ENCODE measurements around the gene TTYH1.
"Not testable (repeated sequence)": the region's sequence is repeated elsewhere in the genome, so short reads cannot be mapped to it uniquely, and the experiment has no call there.

The TTYH1 gene

DNA sequence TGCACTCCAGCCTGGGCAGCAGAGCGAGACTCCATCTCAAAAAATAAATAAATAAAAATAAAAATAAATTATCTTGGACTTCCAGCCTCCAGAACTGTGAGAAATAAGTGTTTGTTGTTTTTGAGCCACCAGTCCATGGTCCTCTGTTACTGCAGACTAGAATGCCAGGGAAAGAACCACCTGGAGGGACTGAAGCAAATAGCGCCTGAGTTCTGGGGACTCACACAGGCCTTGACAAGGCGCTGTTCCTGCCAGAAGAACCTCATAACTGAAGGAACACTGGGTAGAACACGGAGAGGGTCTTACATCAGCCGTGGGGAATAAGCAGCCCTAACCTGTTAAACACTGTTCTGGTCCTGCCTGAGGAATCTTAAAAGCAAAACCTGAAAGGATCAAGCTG lies 25.4 kb downstream of the TTYH1 start:
- no peak for DNase-seq (ENCODE audit: low spot score)

DNA sequence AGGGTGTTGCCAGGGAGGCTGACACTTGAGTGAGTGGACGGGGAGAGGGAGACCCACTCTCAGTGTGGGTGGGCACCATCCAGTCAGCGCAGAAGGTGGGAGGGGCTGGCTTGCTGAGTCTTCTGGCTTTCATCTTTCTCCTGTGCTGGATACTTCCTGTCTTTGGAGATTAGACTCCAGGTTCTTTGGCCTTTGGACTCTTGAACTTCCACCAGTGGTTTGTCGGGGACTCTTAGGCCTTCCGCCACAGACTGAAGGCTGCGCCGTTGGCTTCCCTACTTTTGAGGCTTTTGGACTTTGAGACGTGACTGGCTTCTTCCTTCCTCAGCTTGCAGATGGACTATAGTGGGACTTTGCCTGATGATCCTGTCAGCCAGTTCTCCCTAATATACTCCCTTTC lies 29.5 kb downstream of the TTYH1 start:
- DNase-seq (ENCODE audit: low spot score): no peak

DNA sequence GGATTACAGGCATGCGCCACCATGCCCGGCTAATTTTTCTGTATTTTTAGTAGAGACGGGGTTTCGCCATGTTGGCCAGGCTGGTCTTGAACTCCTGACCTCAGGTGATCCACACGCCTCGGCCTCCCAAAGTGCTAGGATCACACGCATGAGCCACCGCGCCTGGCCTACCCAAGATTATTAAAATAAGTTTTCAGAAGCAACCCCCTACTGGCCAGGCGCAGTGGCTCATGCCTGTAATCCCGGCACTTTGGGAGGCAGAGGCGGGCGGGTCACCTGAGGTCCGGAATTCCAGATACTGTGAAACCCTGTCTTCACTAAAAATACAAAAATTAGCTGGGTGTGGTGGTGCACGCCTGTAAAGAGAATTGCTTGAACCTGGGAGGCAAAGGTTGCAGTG lies 31.1 kb downstream of the TTYH1 start:
- not testable (repeated sequence) for DNase-seq (ENCODE audit: low spot score)

DNA sequence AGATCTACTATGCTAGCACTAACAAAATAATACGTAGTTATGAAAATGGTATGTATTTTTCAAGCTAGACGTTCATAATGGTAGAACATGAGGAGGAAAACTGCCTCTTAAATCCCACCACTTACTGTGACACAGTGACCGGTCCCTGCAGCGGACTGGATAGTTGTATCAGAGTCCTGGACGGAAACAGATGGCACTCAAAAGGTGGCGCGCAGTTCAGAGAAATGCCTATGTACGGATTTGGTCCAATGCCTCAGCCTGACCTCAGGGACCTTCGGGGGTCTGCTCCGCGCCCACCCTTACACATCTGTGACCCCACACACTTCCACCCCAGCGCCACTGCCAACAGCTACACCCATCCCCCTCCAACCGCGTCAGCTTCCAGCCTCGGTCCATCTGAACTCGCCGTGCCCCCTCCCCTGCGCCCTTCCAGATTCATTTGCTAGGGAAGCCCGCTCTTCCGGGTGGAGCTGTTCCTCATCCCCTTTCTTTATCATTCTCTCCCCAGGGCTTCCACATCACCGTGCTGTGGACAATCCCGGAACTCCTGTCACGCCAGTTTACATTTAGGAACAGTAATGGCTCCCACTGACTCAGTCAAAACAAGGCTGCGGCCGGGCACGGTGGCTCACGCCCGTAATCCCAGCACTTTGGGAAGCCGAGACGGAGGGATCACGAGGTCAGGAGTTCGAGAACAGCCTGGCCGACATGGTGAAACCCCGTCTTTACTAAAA lies 32.9 kb downstream of the TTYH1 start:
- peak; percentile 50 for DNase-seq (ENCODE audit: low spot score)

DNA sequence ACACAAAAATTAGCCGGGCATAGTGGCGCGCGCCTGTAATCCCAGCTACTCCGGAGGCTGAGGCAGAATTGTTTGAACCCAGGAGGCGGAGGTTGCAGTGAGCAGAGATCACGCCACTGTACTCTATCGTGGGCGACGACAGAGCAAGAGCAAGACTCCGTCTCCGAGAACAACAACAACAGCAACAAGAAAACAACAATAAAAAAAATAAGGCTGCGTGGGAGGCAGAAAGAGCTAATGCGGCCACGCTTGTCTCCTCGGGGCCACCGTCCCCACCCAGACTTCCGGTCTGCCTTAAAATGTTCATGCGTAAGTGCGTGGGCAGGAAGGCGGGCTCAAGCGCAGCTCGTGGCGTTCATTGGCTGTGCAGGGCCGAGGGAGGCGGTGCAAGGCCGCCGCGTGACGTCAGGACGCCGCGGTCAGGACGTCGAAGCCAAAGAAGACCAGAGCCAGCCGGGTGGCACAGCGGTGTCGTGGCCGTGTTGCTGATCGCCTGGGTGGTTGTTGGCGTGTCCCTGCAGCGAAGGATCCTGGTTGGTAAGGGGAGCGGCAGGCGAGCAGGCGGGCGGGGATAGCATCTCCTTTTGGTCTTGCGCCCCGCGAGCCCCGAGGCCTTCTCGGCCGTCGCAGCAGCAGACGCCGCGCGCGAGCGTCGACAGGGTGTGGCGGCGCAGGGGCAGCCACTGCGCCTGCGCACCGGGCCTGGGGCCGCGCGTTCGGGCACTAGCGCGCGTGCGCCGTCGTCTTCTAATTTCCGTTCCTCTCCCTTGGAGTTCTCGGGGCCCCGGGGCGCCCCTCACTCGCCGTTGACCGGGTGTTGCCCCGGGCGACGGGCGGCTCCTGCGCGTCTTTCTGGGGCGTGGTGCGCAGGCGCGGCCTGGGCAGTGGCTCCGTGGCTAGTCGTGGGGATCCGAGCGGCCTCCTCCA lies 33.8 kb downstream of the TTYH1 start, which contains the start of gene LENG8:
Gene LENG8 (plus strand): TSS at position 426 of the 927 bp plus-strand sequence. CDS start 2,146 bp downstream, outside the sequence.
- DNase-seq (ENCODE audit: low spot score): peak; percentile 100

DNA sequence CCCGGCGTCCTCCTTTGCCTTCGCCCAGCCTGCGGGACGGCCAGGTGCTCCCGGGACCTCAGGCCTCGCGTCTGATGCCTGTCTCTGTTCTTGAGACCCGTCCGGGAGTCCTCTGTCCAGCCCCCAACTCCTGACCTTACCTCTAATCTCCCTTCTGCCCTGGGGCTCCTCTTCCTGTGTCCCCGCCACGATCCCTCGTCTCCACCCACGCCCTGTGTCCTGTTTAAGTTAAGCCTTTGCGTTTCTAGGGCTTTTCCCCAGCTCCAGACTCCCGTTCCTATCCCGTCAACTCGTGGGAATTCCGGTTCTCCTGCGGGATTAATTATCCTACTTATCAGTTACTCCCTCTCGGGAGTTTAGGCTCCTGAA lies 34.4 kb downstream of the TTYH1 start:
- DNase-seq (ENCODE audit: low spot score): no peak

DNA sequence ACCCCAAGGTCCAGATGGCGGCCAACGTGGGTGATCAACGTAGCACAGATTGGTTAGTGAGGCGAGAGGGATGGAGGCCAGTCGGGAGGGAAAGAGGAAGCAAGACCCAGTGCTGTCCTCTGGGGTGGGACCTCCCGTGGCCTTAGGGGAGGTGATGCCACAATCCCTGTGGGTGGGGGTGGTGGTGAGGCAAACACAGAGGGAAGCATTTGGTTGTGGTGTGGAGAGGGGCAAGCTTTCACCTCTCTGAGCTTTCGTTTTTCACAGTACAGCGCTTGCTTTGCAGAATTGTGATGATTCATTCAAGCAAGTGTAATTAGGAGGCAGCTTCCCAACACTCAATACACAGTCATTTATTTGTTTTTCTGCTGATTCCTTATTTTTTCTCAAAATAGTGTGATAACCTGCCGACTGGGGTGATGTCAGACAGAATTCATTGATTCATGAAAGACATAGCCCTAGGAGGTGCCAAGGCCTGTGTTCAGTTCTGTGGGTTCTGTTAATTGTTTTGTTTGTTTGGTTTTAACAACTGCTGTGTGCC lies 36.1 kb downstream of the TTYH1 start:
- DNase-seq (ENCODE audit: low spot score): no peak

DNA sequence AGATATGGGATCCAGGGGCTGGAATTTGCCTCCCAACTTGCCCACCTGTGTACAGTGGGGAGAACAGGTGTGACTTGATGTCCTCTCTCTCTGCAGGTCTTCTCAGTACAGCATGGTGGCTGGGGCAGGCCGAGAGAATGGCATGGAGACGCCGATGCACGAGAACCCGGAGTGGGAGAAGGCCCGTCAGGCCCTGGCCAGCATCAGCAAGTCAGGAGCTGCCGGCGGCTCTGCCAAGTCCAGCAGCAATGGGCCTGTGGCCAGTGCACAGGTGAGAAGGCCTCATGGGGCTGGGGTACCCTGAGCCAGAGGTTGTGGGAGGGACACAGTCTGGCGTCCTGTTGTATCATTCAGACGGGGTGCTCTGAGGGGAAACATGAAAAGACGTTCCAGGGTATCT lies 36.7 kb downstream of the TTYH1 start:
- DNase-seq (ENCODE audit: low spot score): no peak

DNA sequence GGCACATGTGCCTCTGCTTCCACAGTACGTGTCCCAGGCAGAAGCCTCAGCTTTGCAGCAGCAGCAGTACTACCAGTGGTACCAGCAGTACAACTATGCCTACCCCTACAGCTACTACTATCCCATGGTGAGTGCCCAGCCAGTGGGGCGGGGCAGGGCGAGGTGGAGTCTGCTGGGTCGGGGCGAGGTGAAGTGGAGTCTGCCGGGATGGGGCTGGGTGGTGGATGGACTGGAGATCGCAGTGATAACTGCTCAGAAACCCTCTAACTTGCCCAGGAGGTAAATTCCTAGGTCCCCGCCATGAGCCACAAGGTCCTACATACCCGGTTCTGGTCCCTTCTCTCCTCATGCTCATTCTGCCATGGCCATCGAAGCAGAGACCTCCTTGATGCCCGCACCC lies 37.4 kb downstream of the TTYH1 start:
- DNase-seq (ENCODE audit: low spot score): no peak

DNA sequence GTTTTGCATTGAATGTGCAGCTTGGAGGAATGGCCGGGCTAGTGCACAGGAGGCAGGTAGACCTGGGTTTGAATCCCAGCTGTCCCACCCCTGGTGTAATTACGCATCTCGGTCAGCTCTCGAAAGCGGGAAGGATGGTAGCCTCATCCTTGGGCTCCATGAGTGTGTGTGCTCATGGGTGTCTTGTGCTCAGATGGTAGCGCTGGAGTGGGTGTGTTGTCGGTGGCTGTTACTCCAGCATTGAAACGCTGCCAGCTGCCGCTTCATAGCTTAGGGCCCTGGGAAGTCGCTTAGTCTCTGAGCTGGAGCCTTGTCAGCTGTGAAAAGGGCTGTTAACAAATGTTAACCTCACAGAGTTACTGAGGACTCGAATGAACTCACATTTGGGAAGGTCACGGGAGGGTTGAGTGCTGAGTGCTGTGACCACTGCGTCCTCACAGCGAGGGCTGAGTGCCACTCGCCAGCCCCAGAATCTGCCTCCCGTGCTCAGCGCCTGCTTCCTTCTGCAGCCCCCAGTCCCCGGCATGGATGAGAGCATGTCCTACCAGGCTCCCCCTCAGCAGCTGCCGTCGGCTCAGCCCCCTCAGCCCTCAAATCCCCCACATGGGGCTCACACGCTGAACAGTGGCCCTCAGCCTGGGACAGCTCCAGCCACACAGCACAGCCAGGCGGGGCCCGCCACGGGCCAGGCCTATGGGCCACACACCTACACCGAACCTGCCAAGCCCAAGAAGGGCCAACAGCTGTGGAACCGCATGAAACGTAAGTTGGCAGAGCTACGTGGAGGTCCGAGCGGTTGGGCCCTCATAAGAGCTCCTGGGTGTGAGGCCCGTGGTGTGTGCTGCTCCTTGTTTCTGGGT lies 38.9 kb downstream of the TTYH1 start:
- DNase-seq (ENCODE audit: low spot score): peak; percentile 74

DNA sequence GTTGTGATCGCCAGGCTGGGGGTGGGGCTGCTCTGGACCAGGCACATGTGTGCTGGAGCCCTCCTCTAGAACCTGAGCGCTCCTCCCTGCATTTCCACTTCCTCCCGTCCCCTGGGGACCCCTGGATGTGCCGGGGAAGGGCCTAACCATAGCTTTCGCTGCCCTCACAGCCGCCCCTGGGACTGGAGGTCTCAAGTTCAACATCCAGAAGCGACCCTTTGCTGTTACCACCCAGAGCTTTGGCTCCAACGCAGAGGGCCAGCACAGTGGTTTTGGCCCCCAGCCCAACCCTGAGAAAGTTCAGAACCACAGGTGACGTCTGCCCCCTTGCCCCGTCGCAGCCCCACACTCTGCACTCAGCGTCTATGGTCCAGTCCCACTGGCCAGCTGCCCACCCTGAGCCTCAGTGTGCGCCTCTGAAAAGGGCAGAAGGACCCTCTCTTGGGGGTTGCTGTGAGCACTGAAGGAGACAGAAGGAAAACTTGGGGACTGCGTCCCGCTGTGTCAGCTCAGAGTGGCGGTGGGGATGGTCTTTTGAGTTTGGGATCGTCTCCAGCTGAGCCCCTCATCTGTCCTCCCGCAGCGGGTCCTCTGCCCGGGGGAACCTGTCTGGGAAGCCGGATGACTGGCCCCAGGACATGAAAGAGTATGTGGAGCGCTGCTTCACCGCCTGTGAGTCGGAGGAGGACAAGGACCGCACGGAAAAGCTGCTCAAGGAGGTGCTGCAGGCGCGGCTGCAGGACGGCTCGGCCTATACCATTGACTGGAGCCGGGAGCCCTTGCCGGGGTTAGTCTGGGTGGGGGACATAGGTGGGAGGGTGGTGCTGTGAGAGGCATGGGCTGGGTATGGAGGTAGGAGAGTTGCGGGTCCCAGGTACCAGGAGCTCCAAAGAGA lies 39.8 kb downstream of the TTYH1 start:
- DNase-seq (ENCODE audit: low spot score): no peak

DNA sequence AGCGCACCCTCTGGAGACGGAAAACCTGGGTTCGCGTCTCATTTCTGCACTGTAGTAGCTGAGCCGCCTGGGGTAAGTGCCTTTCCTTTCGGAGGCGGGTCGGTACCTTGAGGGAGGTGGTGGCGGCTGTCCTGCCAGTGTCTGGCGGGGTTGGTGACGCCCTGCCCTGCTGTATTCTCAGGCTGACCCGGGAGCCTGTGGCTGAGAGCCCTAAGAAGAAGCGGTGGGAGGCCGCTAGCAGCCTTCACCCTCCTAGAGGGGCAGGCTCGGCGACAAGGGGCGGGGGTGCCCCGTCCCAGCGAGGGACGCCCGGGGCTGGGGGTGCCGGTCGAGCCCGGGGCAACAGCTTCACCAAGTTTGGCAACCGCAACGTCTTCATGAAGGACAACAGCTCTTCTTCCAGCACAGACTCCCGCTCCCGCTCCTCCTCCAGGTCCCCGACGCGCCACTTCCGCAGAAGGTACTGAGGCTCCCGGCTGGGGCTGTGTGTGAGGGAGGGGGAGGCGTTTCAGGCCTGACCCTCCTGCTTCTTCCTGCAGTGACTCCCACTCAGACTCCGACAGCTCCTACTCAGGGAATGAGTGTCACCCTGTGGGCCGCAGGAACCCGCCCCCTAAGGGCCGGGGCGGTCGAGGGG lies 40.6 kb downstream of the TTYH1 start:
- DNase-seq (ENCODE audit: low spot score): no peak

DNA sequence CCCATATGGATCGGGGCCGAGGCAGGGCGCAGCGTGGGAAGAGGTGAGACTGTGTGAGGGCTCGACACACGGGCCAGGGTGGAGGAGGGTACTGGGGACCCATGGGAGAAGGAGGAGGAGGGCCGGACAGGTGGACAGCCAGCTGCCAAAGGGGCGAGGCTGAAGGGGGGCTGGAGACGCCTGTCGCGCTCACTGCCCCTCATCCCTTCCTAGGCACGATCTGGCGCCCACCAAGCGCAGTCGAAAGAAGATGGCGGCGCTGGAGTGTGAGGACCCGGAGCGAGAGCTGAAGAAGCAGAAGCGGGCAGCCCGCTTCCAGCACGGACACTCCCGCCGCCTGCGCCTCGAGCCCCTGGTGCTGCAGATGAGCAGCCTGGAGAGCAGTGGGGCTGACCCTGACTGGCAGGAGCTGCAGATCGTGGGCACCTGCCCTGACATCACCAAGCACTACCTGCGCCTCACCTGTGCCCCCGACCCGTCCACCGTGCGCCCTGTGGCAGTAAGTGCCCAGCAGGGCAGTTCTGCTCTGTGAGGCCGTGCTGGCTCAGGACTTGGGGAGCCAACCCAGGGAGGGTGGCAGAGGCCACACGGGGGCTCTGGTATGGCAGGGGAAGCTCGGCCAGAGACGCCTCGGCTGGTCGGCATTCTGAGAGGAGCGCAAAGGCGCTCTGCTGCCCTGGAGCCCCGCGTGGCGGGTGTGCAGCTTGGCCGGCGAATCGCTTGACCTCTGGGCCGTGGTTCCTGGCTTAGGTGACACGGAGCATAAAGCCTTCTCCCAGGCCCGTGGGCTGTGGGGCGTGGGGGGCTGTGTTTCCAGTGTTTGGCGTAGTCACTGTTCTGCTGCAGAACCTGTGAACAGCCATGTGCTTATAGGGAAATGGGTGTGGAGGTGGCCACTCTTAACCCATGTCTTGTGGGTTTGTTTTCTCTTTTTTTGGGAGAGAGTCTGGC lies 41.4 kb downstream of the TTYH1 start:
- DNase-seq (ENCODE audit: low spot score): no peak

DNA sequence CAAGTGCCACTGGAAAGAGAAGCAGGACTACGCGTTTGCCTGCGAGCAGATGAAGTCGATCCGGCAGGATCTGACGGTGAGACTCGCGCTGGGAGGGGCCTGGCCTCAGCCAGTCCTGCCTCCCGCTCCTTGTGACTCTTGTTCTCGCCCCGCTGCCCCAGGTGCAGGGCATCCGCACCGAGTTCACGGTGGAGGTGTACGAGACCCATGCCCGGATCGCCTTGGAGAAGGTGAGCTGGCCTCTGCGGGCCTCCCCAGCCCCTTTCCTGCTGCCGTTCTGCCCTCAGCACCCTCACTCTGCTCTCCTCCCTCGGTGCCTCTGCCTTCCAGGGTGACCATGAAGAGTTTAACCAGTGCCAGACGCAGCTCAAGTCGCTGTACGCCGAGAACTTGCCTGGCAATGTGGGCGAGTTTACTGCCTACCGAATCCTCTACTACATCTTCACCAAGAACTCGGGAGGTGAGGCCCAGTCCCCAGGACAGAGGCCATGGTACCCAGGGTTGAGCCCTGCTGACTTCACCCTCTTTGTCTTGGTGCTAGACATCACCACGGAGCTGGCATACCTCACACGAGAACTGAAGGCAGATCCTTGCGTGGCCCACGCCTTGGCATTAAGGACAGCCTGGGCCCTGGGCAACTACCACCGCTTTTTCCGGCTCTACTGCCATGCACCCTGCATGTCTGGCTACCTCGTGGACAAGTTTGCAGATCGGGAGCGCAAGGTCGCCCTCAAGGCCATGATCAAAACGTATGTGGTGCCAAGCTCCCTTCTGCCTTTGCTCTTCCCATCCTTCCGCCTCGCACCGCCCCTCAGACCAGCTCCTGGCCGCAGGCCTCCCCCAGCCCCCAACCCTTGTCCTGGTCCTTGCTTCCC lies 42.7 kb downstream of the TTYH1 start:
- no peak for DNase-seq (ENCODE audit: low spot score)

DNA sequence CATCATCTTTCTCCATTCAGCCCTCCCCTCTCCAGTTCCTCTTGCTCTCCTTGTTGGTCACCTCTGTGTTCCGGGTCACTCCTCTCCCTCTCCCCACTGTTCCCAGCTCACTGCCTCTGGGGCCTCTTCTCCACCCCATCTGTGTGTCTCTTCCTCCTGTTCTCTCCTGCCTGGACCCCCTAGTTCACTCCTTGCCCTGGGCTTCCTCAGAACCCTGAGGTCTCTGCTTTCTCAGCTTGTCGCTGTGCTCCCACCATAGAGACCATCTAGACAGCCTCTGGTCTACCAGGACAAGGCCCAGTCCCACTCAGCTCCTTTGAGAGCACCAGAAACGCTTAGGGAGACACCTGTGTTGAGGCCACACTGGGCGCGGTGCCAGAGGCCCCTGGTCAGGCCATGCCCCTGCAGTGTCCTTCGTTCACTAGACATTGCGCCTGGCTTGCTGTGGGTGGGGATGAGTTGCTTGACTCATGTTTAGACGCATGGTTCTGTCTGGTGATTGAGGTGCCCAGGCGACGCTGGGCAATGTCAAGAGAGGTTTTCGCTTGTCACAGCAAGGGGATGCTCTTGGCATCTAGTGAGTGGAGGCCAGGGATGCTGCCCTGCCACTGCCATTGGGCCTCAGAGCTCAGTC lies 43.5 kb downstream of the TTYH1 start:
- no peak for DNase-seq (ENCODE audit: low spot score)

DNA sequence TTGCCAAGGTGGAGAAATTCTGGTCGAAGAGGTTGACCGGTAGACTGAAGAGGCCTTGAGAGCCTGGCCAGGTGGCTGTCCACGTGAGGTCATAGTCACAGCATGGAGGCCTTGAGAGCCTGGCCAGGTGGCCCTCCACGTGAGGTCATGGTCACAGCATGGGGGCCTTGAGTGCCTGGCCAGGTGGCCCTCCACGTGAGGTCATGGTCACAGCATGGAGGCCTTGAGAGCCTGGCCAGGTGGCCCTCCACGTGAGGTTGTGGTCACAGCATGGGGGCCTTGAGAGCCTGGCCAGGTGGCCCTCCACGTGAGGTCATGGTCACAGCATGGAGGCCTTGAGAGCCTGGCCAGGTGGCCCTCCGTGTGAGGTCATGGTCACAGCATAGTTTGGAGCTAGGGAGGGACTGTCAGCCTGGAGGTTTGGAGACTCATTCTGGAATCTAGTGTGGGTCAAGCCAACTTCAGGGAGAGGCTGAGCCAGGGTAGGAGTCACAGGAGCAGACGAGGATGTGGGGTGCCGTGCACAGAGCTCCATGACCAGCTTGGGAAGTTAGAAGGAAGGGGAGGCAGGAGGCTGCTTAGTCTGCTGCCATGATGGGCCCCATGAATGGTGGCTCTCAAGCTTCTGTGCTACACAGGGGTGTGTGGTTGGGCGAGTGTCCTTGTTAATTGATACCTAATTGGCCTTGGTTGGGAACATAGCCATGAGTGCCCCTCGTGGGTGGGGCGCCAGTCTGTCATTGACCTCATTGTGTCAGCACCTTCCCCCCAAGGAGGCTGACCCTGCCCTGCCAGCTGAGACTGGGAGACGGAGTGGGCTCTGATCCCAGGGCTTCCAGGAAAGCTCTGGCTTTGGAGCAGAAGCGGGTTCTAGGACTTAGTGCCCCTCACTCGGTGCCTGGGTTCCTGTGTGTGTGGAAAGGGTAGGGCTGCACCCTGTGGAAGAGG lies 44.3 kb downstream of the TTYH1 start:
- no peak for DNase-seq (ENCODE audit: low spot score)

All from Ammon's horn (tissue), 1 donor.